A673 (cell line): ENCODE measurements around the gene SCNN1A.

Experiments
- EZH2 ChIP-seq: fragments of 200-600 bp; sonication (generic); IDR thresholded peaks from 2 replicates; pipeline ENCODE4 v1.6.1; 2017; ENCODE audit warnings: borderline replicate concordance, low read depth, mild to moderate bottlenecking, mixed read lengths, antibody characterized with exemption, low read length; ENCODE audit not compliant: poor library complexity, severe bottlenecking
- TF ChIP-seq, protein P1 (sequence below): fragments of 300-800, 200-600 bp; sonication (generic); conservative IDR thresholded peaks from 2 replicates; pipeline ENCODE4 v1.5.1; 2017; ENCODE audit warnings: low read depth, mild to moderate bottlenecking, antibody characterized with exemption, low read length, moderate library complexity, mixed read lengths

DNA sequence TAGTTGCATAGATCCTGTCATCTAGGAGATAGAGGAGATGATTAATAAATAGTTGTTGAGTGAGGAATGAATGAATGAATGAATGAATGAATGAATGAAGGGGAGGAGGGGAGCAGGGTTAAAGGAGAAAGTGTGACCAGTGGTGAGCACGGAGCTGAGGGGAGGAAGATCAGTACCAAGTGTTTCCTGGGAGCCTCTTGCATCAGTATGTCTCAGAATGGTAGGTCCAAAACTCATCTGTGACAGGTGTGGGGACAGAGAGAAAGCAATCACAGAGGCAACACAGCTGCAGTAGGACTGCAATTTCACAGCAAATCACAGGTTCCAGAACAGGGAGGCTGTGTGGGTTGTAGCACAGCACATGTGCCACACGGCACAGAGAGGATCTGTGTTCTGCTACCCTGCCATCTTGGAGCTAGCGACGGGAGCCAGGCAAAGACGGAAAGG is 19.0 kb downstream of the SCNN1A start:
- TF ChIP-seq, protein P1, sequence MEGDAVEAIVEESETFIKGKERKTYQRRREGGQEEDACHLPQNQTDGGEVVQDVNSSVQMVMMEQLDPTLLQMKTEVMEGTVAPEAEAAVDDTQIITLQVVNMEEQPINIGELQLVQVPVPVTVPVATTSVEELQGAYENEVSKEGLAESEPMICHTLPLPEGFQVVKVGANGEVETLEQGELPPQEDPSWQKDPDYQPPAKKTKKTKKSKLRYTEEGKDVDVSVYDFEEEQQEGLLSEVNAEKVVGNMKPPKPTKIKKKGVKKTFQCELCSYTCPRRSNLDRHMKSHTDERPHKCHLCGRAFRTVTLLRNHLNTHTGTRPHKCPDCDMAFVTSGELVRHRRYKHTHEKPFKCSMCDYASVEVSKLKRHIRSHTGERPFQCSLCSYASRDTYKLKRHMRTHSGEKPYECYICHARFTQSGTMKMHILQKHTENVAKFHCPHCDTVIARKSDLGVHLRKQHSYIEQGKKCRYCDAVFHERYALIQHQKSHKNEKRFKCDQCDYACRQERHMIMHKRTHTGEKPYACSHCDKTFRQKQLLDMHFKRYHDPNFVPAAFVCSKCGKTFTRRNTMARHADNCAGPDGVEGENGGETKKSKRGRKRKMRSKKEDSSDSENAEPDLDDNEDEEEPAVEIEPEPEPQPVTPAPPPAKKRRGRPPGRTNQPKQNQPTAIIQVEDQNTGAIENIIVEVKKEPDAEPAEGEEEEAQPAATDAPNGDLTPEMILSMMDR, result no peak
- TF ChIP-seq EZH2, result no peak
